Kidney (tissue), 14 donors: ENCODE measurements around the gene PTMA. TPM values are rescaled to one million over a fixed set of nuclear protein-coding genes. Genes with fewer than 3 reads are reported as not detected.
A peak's percentile ranks its signal among the peaks of the same experiment; 100 is the strongest.

ENCODE experiments used
- DNase-seq, 5 donors: peaks; one replicate each; pipeline ENCODE4 v3.0.0-alpha.2; 2013 to 2020
- FAIRE-seq: peaks from 2 replicates; lab custom pipeline; 2012; peaks lifted over from hg19 to GRCh38; lab: Jason Lieb, UNC
- H3K27ac ChIP-seq, 2 donors: one replicate each; pipeline ENCODE4 v1.7.0; 2013; ENCODE audit warnings: low read depth in 2 of 2, low read length in 2 of 2, inconsistent platforms in 1 of 2
- H3K27me3 ChIP-seq: one replicate; pipeline ENCODE4 v1.7.1; 2013; ENCODE audit warnings: low read length, inconsistent platforms; ENCODE audit not compliant: control insufficient read depth, insufficient read depth
- H3K36me3 ChIP-seq, 3 donors: one replicate each; pipeline versions ENCODE4 v1.7.0 to v1.7.1; 2013; ENCODE audit warnings: low read length in 3 of 3, control low read depth in 1 of 3, inconsistent platforms in 1 of 3; ENCODE audit not compliant: insufficient read depth in 3 of 3, control insufficient read depth in 2 of 3
- H3K4me1 ChIP-seq, 3 donors: one replicate each; pipeline versions ENCODE4 v1.7.0 to v1.7.1; 2013; ENCODE audit warnings: low read length in 3 of 3, inconsistent platforms in 1 of 3, low read depth in 1 of 3; ENCODE audit not compliant: control insufficient read depth in 2 of 3, insufficient read depth in 2 of 3
- H3K4me3 ChIP-seq, 3 donors: one replicate each; pipeline versions ENCODE4 v1.7.0 to v1.8.1; 2013; ENCODE audit warnings: low read length in 3 of 3, control low read depth in 1 of 3, inconsistent platforms in 1 of 3
- H3K9ac ChIP-seq, 3 donors: one replicate each; pipeline versions ENCODE4 v1.7.0 to v1.7.1; 2013; ENCODE audit warnings: low read length in 3 of 3, control low read depth in 1 of 3, inconsistent platforms in 1 of 3
- H3K9me3 ChIP-seq, 3 donors: one replicate each; pipeline versions ENCODE4 v1.7.0 to v1.7.1; 2013; ENCODE audit warnings: low read length in 3 of 3, control low read depth in 1 of 3, inconsistent platforms in 1 of 3; ENCODE audit not compliant: control insufficient read depth in 2 of 3, insufficient read depth in 1 of 3
- intact Hi-C: fragments of 100-400 bp; cut with DNase I; formaldehyde crosslinking; loops from one replicate; pipeline ENCODE4 v1.11.1; 2022
- polyA plus RNA-seq: library from polyadenylated mRNA; stranded (reverse); fragments of 350-450 nt; fragmentation: Illumina TruSeq; extraction: RNeasy Lipid Tissue Mini Kit (QIAGEN cat#74804); gene quantifications from one replicate; pipeline ENCODE4 v1.2.3, GENCODE V29; 2014; ENCODE audit warnings: low read depth, low replicate concordance; ENCODE audit not compliant: insufficient read depth
- total RNA-seq: library from RNA; stranded (reverse); fragmentation: NEBNext Ultra II Directional; extraction: Animal tissue kit (Norgen Biotek cat#: 25700); gene quantifications from one replicate; pipeline ENCODE4 v1.2.1, GENCODE V29; 2021
- TF ChIP-seq, protein P1 (sequence below): IDR thresholded peaks from 3 replicates; pipeline ENCODE4 v1.5.1; 2012; ENCODE audit warnings: mild to moderate bottlenecking, moderate library complexity, borderline replicate concordance; ENCODE audit not compliant: insufficient read depth; ENCODE audit errors: extremely low read depth
- donor health status: control.
- donor health status: control.
- donor health status: control.
- donor health status: control.
- donor health status: control.
- donor health status: DM: yes; HTN: yes; CAD: no.
- donor health status: Normal renal cell carcinoma (clear cell type).

PTMA gene
- total and polyA plus RNA-seq, 2 donors from 2014 or later, result 825 to 1,173 TPM

DNA sequence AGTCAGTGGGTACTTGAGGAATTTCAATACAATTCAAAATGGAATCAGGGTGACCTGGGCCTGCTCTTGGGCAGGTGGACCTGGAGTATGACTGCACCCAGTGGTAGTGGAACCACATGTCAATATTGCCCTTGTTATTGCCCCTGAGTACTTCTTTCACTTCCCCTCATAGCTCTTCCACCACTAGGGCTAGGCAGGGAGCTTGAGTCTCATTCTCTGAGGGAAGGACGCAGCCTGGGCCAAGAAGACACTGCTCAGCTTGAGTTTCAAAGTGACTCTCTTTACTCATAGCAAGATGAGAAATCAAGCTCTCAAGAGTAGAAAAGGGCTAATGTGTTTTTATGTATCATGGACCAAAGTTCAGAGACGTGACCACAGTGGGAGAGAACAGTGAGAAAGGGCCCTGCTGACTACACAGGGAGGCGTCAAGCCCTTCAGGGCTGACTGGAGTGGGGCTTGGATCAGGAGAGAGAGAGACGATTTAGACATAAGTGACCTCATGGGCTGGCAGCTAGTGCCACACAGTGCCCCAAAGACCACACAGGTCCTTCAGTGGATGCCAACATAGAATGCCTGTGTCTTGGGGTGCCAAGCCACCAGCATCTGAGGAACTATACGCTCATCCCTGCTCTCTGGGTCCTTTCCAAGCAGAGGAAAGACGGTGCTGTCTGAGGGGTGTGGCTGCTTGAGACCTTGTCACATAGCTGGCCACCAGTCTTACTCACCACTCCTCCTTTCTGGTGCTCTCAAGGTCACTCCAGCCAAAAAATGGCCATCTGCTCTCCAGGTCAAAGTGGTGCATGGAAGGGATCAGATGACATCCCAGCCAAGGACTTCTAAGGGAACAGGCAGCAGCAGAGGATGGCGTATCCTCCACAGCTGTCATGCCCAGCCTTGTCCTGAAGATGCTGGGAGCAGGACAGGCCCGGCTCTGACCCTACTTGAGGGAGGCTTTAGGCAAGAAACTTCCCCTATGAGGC is 13.0 kb downstream of the PTMA start:
- intact Hi-C loops, result no loop called here
- Histone ChIP-seq H3K4me3 (no peak overlapping the region), H3K27ac (no peak overlapping the region), H3K27me3 (no peaks in the 10 kb centered on the region), H3K36me3 (no peaks in the 10 kb centered on the region), H3K9me3 (no peaks in the 10 kb centered on the region), H3K9ac (no peak overlapping the region), H3K4me1 (no peaks in the 10 kb centered on the region)
- peak in 1 of 5 donors; percentile 22 for DNase-seq
- TF ChIP-seq, protein P1, sequence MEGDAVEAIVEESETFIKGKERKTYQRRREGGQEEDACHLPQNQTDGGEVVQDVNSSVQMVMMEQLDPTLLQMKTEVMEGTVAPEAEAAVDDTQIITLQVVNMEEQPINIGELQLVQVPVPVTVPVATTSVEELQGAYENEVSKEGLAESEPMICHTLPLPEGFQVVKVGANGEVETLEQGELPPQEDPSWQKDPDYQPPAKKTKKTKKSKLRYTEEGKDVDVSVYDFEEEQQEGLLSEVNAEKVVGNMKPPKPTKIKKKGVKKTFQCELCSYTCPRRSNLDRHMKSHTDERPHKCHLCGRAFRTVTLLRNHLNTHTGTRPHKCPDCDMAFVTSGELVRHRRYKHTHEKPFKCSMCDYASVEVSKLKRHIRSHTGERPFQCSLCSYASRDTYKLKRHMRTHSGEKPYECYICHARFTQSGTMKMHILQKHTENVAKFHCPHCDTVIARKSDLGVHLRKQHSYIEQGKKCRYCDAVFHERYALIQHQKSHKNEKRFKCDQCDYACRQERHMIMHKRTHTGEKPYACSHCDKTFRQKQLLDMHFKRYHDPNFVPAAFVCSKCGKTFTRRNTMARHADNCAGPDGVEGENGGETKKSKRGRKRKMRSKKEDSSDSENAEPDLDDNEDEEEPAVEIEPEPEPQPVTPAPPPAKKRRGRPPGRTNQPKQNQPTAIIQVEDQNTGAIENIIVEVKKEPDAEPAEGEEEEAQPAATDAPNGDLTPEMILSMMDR, result no peak
- no peak for FAIRE-seq

DNA sequence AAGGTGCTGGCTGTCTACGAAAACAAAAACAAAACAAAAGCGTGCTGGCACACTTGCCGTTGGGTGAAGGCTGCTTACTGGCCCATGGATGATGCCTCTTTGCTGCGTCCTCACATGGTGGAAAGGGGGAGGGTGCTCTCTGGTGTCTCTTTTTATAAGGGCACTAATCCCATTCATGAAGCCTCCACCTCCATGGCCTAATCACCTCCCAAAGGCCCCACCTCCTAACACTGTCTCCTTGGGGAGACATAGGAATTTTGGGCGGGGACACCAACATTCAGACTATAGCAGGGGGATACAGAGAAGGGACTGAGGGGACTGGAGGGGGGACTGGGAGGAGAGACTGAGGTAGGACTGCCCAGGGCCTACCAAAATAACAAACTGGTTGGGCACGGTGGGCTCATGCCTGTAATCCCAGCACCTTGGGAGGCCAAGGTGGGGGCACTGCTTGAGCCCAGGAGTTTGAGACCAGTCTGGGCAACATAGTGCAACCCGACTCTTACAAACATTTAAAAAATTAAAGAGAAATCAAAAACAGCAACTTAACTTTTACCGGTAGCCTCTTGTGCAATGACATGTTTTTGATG is 14.5 kb downstream of the PTMA start:
- Histone ChIP-seq H3K4me3 (no peak overlapping the region), H3K9ac (no peak overlapping the region), H3K27ac (no peak overlapping the region), H3K4me1 (no peaks in the 10 kb centered on the region), H3K27me3 (no peaks in the 10 kb centered on the region), H3K9me3 (no peaks in the 10 kb centered on the region), H3K36me3 (no peaks in the 10 kb centered on the region)
- DNase-seq (no peak), FAIRE-seq (no peak)
- TF ChIP-seq, protein P1, result no peak
- intact Hi-C loops, result no loop called here

DNA sequence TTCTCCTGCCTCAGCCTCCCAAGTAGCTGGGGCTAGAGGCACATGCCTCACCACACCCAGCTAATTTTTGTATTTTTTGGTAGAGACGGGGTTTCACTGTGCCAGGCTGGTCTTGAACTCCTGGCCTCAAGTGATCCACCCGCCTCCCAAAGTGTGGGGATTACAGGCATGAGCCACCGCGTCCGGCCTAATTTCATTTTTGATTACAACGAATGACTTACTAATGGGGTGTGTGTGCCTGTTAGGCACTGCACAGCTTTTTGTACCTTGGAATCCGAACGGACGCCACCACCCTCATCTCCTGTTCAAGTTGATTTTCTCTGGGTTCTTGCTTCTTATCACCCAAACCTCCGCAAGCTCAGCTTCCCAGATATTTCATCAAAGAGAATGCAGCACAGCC is 17.2 kb downstream of the PTMA start:
- Histone ChIP-seq H3K36me3 (peaks cover 0 to 2% (median 0%) of the 10 kb centered on the region in 3 donors), H3K27ac (no peak overlapping the region), H3K9ac (no peak overlapping the region), H3K4me3 (no peak overlapping the region), H3K4me1 (no peaks in the 10 kb centered on the region), H3K27me3 (no peaks in the 10 kb centered on the region), H3K9me3 (no peaks in the 10 kb centered on the region)
- FAIRE-seq, result no peak
- DNase-seq, result no peak
- TF ChIP-seq, protein P1, result no peak
- intact Hi-C loops, result no loop called here
